Keratinocyte (primary cell): ENCODE data around the gene PTAR1. TPM values are rescaled to one million over a fixed set of nuclear protein-coding genes. Genes with fewer than 3 reads are reported as not detected.
A peak's percentile ranks its signal among the peaks of the same experiment; 100 is the strongest.

Experiments used
- DNase-seq: peaks from one replicate; pipeline ENCODE4 v3.0.0-alpha.2; 2011; ENCODE audit warnings: low read depth, missing footprints, low spot score
- FAIRE-seq: peaks from 2 replicates; lab custom pipeline; 2011; peaks lifted over from hg19 to GRCh38; lab: Jason Lieb, UNC
- H2AFZ ChIP-seq: 2 replicates; pipeline ENCODE4 v1.6.0; 2012; ENCODE audit warnings: low read length, control low read depth, inconsistent platforms; ENCODE audit not compliant: control insufficient read depth
- H3K27ac ChIP-seq: 2 replicates; pipeline ENCODE4 v1.5.1; 2011; ENCODE audit warnings: low read length; ENCODE audit not compliant: control insufficient read depth, insufficient read depth
- H3K27me3 ChIP-seq: 3 replicates; pipeline ENCODE4 v1.6.0; 2011; ENCODE audit warnings: low read length; ENCODE audit not compliant: control insufficient read depth, insufficient read depth; ENCODE audit errors: extremely low read depth
- H3K36me3 ChIP-seq, 2 experiments: 2 replicates in 1 of 2; 3 replicates in 1 of 2; pipeline ENCODE4 v1.5.1; 2011; ENCODE audit warnings: low read length in 2 of 2, mild to moderate bottlenecking in 1 of 2; ENCODE audit not compliant: control insufficient read depth in 2 of 2, insufficient read depth in 2 of 2; ENCODE audit errors: extremely low read depth in 1 of 2
- H3K4me1 ChIP-seq: 3 replicates; pipeline ENCODE4 v1.5.1; 2011; ENCODE audit warnings: low read length; ENCODE audit not compliant: control insufficient read depth, insufficient read depth; ENCODE audit errors: extremely low read depth
- H3K4me2 ChIP-seq: 3 replicates; pipeline ENCODE4 v1.6.0; 2011; ENCODE audit warnings: low read depth, low read length; ENCODE audit not compliant: control insufficient read depth, insufficient read depth; ENCODE audit errors: extremely low read depth
- H3K4me3 ChIP-seq, 3 experiments: fragments of 200-600 bp in 1 of 3; sonication (generic) in 1 of 3; 2 replicates in 2 of 3; 3 replicates in 1 of 3; pipeline ENCODE4 v1.5.1; 2011 to 2016; ENCODE audit warnings: low read length in 3 of 3, mild to moderate bottlenecking in 3 of 3, control low read depth in 2 of 3, inconsistent platforms in 1 of 3, low read depth in 1 of 3, mixed read lengths in 1 of 3, mixed run types in 1 of 3, moderate library complexity in 1 of 3; ENCODE audit not compliant: control insufficient read depth in 2 of 3, insufficient read depth in 2 of 3; ENCODE audit errors: extremely low read depth in 1 of 3
- H3K79me2 ChIP-seq: 2 replicates; pipeline ENCODE4 v1.6.0; 2012; ENCODE audit warnings: low read length; ENCODE audit not compliant: control insufficient read depth, insufficient read depth
- H3K9ac ChIP-seq: 3 replicates; pipeline ENCODE4 v1.6.0; 2011; ENCODE audit warnings: low read length; ENCODE audit not compliant: control insufficient read depth, insufficient read depth; ENCODE audit errors: extremely low read depth
- H3K9me1 ChIP-seq: 3 replicates; pipeline ENCODE4 v1.6.0; 2011; ENCODE audit warnings: low read length; ENCODE audit not compliant: control insufficient read depth, insufficient read depth; ENCODE audit errors: extremely low read depth
- H3K9me3 ChIP-seq: 2 replicates; pipeline ENCODE4 v1.5.1; 2012; ENCODE audit warnings: low read depth, low read length; ENCODE audit not compliant: control insufficient read depth
- H4K20me1 ChIP-seq: 3 replicates; pipeline ENCODE4 v1.6.0; 2011; ENCODE audit warnings: low read length; ENCODE audit not compliant: control insufficient read depth, insufficient read depth; ENCODE audit errors: extremely low read depth
- EZH2 ChIP-seq: IDR thresholded peaks from one replicate; pipeline ENCODE4 v1.6.1; 2012; ENCODE audit warnings: inconsistent platforms, mild to moderate bottlenecking, low read length, moderate library complexity
- dilution Hi-C: fragments of 300-500 bp; cut with MboI; formaldehyde crosslinking; loops from one replicate; pipeline ENCODE4 v1.7.0; 2020; ENCODE audit warnings: low sequenced_read_pairs; ENCODE audit not compliant: extremely low pct_ligation_motif_present
- polyA plus RNA-seq, 5 experiments: library from polyadenylated mRNA; depleted of rRNA in 3 of 5; stranded (reverse) in 3 of 5; stranded (forward) in 1 of 5; unstranded in 1 of 5; fragments of >200 nt; gene quantifications; 1 replicate in 1 of 5; 2 replicates in 3 of 5; 3 replicates in 1 of 5; pipeline versions ENCODE4 v1.2.1 to v1.2.3, GENCODE V29; 2011 to 2012; ENCODE audit warnings: missing spikeins in 2 of 5, low read depth in 1 of 5, low replicate concordance in 1 of 5
- TF ChIP-seq, protein P1 (sequence below), 3 experiments: IDR thresholded peaks in 1 of 3; conservative IDR thresholded peaks in 1 of 3; optimal IDR thresholded peaks in 1 of 3; 2 replicates in 2 of 3; 3 replicates in 1 of 3; pipeline versions ENCODE3 to v1.5.1; 2011; ENCODE audit warnings: low read length in 3 of 3, mild to moderate bottlenecking in 3 of 3, moderate library complexity in 2 of 3, control low read depth in 1 of 3, inconsistent platforms in 1 of 3; ENCODE audit not compliant: insufficient read depth in 2 of 3; ENCODE audit errors: extremely low read depth in 1 of 3

Gene PTAR1
- polyA plus RNA-seq, 1 donor (not counting 4 experiments of a cell fraction or from before 2014, with no cell fraction given) = 15.5 TPM

DNA sequence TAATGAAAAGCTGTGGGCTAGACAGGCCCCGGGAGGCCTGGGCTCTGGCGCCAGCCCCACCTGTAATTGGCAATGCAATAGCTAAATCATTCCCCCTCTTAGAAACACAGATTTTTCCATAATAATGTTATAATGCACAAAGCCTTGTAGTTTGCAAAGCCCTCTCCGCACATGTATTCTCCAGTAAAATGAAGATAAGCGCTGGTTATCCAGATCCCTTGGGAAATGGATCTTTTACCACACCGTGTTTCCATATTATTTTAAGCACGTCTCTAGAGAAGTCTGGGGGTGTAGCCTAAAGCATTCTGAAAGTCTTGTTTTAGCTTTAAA, 86.5 kb downstream of the PTAR1 start:
- Histone ChIP-seq H3K36me3 (no peaks in the 10 kb centered on the region), H3K79me2 (no peaks in the 10 kb centered on the region), H3K9ac (peak overlapping the region; percentile 51), H3K9me3 (no peaks in the 10 kb centered on the region), H3K27ac (no peak overlapping the region), H2AFZ (peak overlapping the region; percentile 93), H3K27me3 (peaks cover 9% of the 10 kb centered on the region), H3K9me1 (no peaks in the 10 kb centered on the region), H3K4me2 (peak overlapping the region; percentile 95), H3K4me1 (peaks cover 27% of the 10 kb centered on the region), H4K20me1 (no peaks in the 10 kb centered on the region), H3K4me3 (peak overlapping the region in 2 of 3 experiments; percentile 68 to 71)
- DNase-seq (no peak), FAIRE-seq (no peak)
- dilution Hi-C loops = no loop called here
- TF ChIP-seq, protein P1, sequence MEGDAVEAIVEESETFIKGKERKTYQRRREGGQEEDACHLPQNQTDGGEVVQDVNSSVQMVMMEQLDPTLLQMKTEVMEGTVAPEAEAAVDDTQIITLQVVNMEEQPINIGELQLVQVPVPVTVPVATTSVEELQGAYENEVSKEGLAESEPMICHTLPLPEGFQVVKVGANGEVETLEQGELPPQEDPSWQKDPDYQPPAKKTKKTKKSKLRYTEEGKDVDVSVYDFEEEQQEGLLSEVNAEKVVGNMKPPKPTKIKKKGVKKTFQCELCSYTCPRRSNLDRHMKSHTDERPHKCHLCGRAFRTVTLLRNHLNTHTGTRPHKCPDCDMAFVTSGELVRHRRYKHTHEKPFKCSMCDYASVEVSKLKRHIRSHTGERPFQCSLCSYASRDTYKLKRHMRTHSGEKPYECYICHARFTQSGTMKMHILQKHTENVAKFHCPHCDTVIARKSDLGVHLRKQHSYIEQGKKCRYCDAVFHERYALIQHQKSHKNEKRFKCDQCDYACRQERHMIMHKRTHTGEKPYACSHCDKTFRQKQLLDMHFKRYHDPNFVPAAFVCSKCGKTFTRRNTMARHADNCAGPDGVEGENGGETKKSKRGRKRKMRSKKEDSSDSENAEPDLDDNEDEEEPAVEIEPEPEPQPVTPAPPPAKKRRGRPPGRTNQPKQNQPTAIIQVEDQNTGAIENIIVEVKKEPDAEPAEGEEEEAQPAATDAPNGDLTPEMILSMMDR (optimal IDR thresholded peaks at IDR 0.05 in 1 of 3, IDR thresholded peaks at IDR 0.05 in 1 of 3, conservative IDR thresholded peaks at IDR 0.05 in 1 of 3; ENCODE audit: extremely low read depth in 1 of 3, insufficient read depth in 2 of 3, low read length in 3 of 3) = no peak

DNA sequence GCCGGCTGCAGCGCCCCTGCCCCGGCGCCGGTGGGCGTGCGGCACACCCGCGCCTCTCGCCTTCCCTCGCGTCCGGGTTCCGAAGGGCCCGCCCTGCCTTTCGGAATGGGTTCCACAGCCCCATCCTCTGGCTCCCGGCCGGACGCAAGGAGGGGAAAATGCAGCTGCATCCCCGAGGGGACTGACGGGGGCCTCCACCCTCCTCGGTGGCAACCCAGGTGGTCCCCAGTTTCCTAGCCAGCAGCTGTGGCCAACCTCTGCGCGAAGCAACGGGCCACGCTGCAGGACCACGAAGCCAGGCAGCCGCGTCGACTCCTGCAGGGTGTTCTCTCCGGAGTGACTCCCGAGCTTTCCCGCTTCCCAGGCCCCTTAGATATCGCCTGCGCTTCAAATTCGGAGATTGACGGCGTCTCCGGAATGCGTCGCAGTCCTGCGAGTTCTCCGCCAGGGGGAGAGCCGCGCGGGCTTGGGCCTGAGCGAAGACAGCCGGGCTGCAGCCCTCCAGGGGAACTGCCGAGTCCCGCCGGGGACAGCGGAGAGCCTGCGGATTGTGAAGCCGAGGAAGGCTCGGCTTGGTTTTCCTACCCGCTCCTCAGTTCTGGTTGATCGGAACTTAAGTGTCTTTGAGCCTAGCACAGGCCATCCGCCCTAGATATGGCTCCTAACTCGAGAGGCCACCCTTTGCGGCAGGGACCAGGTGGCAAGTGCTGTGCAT, 87.1 kb downstream of the PTAR1 start:
- Histone ChIP-seq H3K27me3 (peaks cover 10% of the 10 kb centered on the region), H3K4me1 (peaks cover 27% of the 10 kb centered on the region), H4K20me1 (no peaks in the 10 kb centered on the region), H3K27ac (no peak overlapping the region), H2AFZ (peak overlapping the region; percentile 93), H3K79me2 (no peaks in the 10 kb centered on the region), H3K36me3 (no peaks in the 10 kb centered on the region), H3K4me2 (peak overlapping the region; percentile 95), H3K9ac (peak overlapping the region; percentile 51), H3K9me1 (no peaks in the 10 kb centered on the region), H3K9me3 (no peaks in the 10 kb centered on the region), H3K4me3 (peak overlapping the region; percentile 57 to 71 (median 68))
- DNase-seq = peak; percentile 15
- peak; percentile 58 for FAIRE-seq
- dilution Hi-C loops = no loop called here
- TF ChIP-seq, protein P1 (optimal IDR thresholded peaks at IDR 0.05 in 1 of 3, IDR thresholded peaks at IDR 0.05 in 1 of 3, conservative IDR thresholded peaks at IDR 0.05 in 1 of 3; ENCODE audit: extremely low read depth in 1 of 3, insufficient read depth in 2 of 3, low read length in 3 of 3) = peak; percentile 71 to 94 (median 72)
- no peak for TF ChIP-seq EZH2
